ENCODE data around the gene AFF2.

The AFF2 gene

GRCh38 chrX:149010853-149011224, 510.4 kb downstream of the AFF2 start:
- H3K4me1 ChIP-seq (ENCODE audit: insufficient read depth, low read length), result no peaks in the 10 kb centered on the region
- no peak overlapping the region for H3K9ac ChIP-seq (ENCODE audit: low read depth, low read length)
- WGBS, result 89% methylated on average over 5 of the region's 5 CpGs
- no peaks in the 10 kb centered on the region for H3K27me3 ChIP-seq (ENCODE audit: insufficient read depth, low read length)
- no peak overlapping the region for H3K4me3 ChIP-seq (ENCODE audit: low read length)
- no peak overlapping the region for H3K27ac ChIP-seq (ENCODE audit: low read depth, low read length)
- H3K9me3 ChIP-seq (ENCODE audit: insufficient read depth, low read depth, low read length), result no peaks in the 10 kb centered on the region
- H3K36me3 ChIP-seq (ENCODE audit: insufficient read depth, low read length), result no peaks in the 10 kb centered on the region

GRCh38 chrX:149013081-149013480, 512.7 kb downstream of the AFF2 start:
- WGBS, result 98% methylated on average over 2 of the region's 2 CpGs
- H3K9ac ChIP-seq (ENCODE audit: low read depth, low read length), result no peak overlapping the region
- no peaks in the 10 kb centered on the region for H3K4me1 ChIP-seq (ENCODE audit: insufficient read depth, low read length)
- no peak overlapping the region for H3K4me3 ChIP-seq (ENCODE audit: low read length)
- H3K36me3 ChIP-seq (ENCODE audit: insufficient read depth, low read length), result no peaks in the 10 kb centered on the region
- no peak overlapping the region for H3K27ac ChIP-seq (ENCODE audit: low read depth, low read length)
- no peaks in the 10 kb centered on the region for H3K9me3 ChIP-seq (ENCODE audit: insufficient read depth, low read depth, low read length)
- no peaks in the 10 kb centered on the region for H3K27me3 ChIP-seq (ENCODE audit: insufficient read depth, low read length)

- Histone ChIP-seq H3K4me3 (ENCODE audit: low read length) (no peak overlapping the region), H3K9me3 (ENCODE audit: insufficient read depth, low read depth, low read length) (no peaks in the 10 kb centered on the region), H3K27ac (ENCODE audit: low read depth, low read length) (no peak overlapping the region), H3K36me3 (ENCODE audit: insufficient read depth, low read length) (no peaks in the 10 kb centered on the region), H3K9ac (ENCODE audit: low read depth, low read length) (no peak overlapping the region), H3K4me1 (ENCODE audit: insufficient read depth, low read length) (no peaks in the 10 kb centered on the region), H3K27me3 (ENCODE audit: insufficient read depth, low read length) (no peaks in the 10 kb centered on the region)
- 100% methylated on average over 1 of the region's 2 CpGs for WGBS
These were observed 520.7 kb downstream of the AFF2 start for GRCh38 chrX:149021159-149021558.

GRCh38 chrX:149022485-149022884, 522.1 kb downstream of the AFF2 start:
- 74% methylated on average over 2 of the region's 2 CpGs for WGBS
- no peak overlapping the region for H3K4me3 ChIP-seq (ENCODE audit: low read length)

GRCh38 chrX:149032449-149032848, 532.0 kb downstream of the AFF2 start:
- Histone ChIP-seq H3K27me3 (ENCODE audit: insufficient read depth, low read length) (no peaks in the 10 kb centered on the region), H3K9ac (ENCODE audit: low read depth, low read length) (no peak overlapping the region), H3K27ac (ENCODE audit: low read depth, low read length) (no peak overlapping the region), H3K4me1 (ENCODE audit: insufficient read depth, low read length) (no peaks in the 10 kb centered on the region), H3K4me3 (ENCODE audit: low read length) (no peak overlapping the region), H3K36me3 (ENCODE audit: insufficient read depth, low read length) (no peaks in the 10 kb centered on the region), H3K9me3 (ENCODE audit: insufficient read depth, low read depth, low read length) (no peaks in the 10 kb centered on the region)
- 93% methylated on average over 2 of the region's 2 CpGs for WGBS

More at GRCh38 chrX:149022485-149022884, 522.1 kb downstream of the AFF2 start:
- Histone ChIP-seq H3K27me3 (ENCODE audit: insufficient read depth, low read length) (no peaks in the 10 kb centered on the region), H3K27ac (ENCODE audit: low read depth, low read length) (no peak overlapping the region), H3K36me3 (ENCODE audit: insufficient read depth, low read length) (no peaks in the 10 kb centered on the region), H3K4me1 (ENCODE audit: insufficient read depth, low read length) (no peaks in the 10 kb centered on the region), H3K9ac (ENCODE audit: low read depth, low read length) (no peak overlapping the region), H3K9me3 (ENCODE audit: insufficient read depth, low read depth, low read length) (no peaks in the 10 kb centered on the region)

- no CpG with 5 or more reads among the region's 1 CpG for WGBS
- no peak overlapping the region for H3K27ac ChIP-seq (ENCODE audit: low read depth, low read length)
- no peak overlapping the region for H3K4me3 ChIP-seq (ENCODE audit: low read length)
- H3K4me1 ChIP-seq (ENCODE audit: insufficient read depth, low read length), result no peaks in the 10 kb centered on the region
- H3K27me3 ChIP-seq (ENCODE audit: insufficient read depth, low read length), result no peaks in the 10 kb centered on the region
- no peak overlapping the region for H3K9ac ChIP-seq (ENCODE audit: low read depth, low read length)
- H3K9me3 ChIP-seq (ENCODE audit: insufficient read depth, low read depth, low read length), result no peaks in the 10 kb centered on the region
- no peaks in the 10 kb centered on the region for H3K36me3 ChIP-seq (ENCODE audit: insufficient read depth, low read length)
These were observed 535.7 kb downstream of the AFF2 start for GRCh38 chrX:149036086-149036485.

GRCh38 chrX:149037281-149037870, 537.0 kb downstream of the AFF2 start:
- 86% methylated on average over 1 of the region's 3 CpGs for WGBS
- Histone ChIP-seq H3K4me1 (ENCODE audit: insufficient read depth, low read length) (no peaks in the 10 kb centered on the region), H3K27me3 (ENCODE audit: insufficient read depth, low read length) (no peaks in the 10 kb centered on the region), H3K27ac (ENCODE audit: low read depth, low read length) (no peak overlapping the region), H3K9me3 (ENCODE audit: insufficient read depth, low read depth, low read length) (no peaks in the 10 kb centered on the region), H3K4me3 (ENCODE audit: low read length) (no peak overlapping the region), H3K9ac (ENCODE audit: low read depth, low read length) (no peak overlapping the region), H3K36me3 (ENCODE audit: insufficient read depth, low read length) (no peaks in the 10 kb centered on the region)

GRCh38 chrX:149039057-149039456, 538.6 kb downstream of the AFF2 start:
- Histone ChIP-seq H3K9ac (ENCODE audit: low read depth, low read length) (no peak overlapping the region), H3K4me3 (ENCODE audit: low read length) (no peak overlapping the region), H3K27ac (ENCODE audit: low read depth, low read length) (no peak overlapping the region), H3K36me3 (ENCODE audit: insufficient read depth, low read length) (no peaks in the 10 kb centered on the region), H3K4me1 (ENCODE audit: insufficient read depth, low read length) (no peaks in the 10 kb centered on the region), H3K27me3 (ENCODE audit: insufficient read depth, low read length) (no peaks in the 10 kb centered on the region), H3K9me3 (ENCODE audit: insufficient read depth, low read depth, low read length) (no peaks in the 10 kb centered on the region)

- Histone ChIP-seq H3K27me3 (ENCODE audit: insufficient read depth, low read length) (no peaks in the 10 kb centered on the region), H3K4me3 (ENCODE audit: low read length) (no peak overlapping the region), H3K9ac (ENCODE audit: low read depth, low read length) (no peak overlapping the region), H3K9me3 (ENCODE audit: insufficient read depth, low read depth, low read length) (no peaks in the 10 kb centered on the region), H3K27ac (ENCODE audit: low read depth, low read length) (no peak overlapping the region), H3K36me3 (ENCODE audit: insufficient read depth, low read length) (no peaks in the 10 kb centered on the region), H3K4me1 (ENCODE audit: insufficient read depth, low read length) (no peaks in the 10 kb centered on the region)
- WGBS, result 88% methylated on average over 2 of the region's 5 CpGs
These were observed 540.6 kb downstream of the AFF2 start for GRCh38 chrX:149040873-149041535.

- Histone ChIP-seq H3K9ac (ENCODE audit: low read depth, low read length) (no peak overlapping the region), H3K4me3 (ENCODE audit: low read length) (no peak overlapping the region), H3K4me1 (ENCODE audit: insufficient read depth, low read length) (no peaks in the 10 kb centered on the region), H3K36me3 (ENCODE audit: insufficient read depth, low read length) (no peaks in the 10 kb centered on the region), H3K27ac (ENCODE audit: low read depth, low read length) (no peak overlapping the region), H3K27me3 (ENCODE audit: insufficient read depth, low read length) (no peaks in the 10 kb centered on the region), H3K9me3 (ENCODE audit: insufficient read depth, low read depth, low read length) (no peaks in the 10 kb centered on the region)
- 86% methylated on average over 2 of the region's 3 CpGs for WGBS
These were observed 543.0 kb downstream of the AFF2 start for GRCh38 chrX:149043401-149043800.

GRCh38 chrX:149044471-149044870, 544.1 kb downstream of the AFF2 start:
- Histone ChIP-seq H3K9me3 (ENCODE audit: insufficient read depth, low read depth, low read length) (no peaks in the 10 kb centered on the region), H3K27ac (ENCODE audit: low read depth, low read length) (no peak overlapping the region), H3K9ac (ENCODE audit: low read depth, low read length) (no peak overlapping the region), H3K27me3 (ENCODE audit: insufficient read depth, low read length) (no peaks in the 10 kb centered on the region), H3K4me1 (ENCODE audit: insufficient read depth, low read length) (no peaks in the 10 kb centered on the region), H3K36me3 (ENCODE audit: insufficient read depth, low read length) (no peaks in the 10 kb centered on the region), H3K4me3 (ENCODE audit: low read length) (no peak overlapping the region)
- 93% methylated on average over 2 of the region's 2 CpGs for WGBS
